Cerebellar cortex (tissue), 1 donor: Measurements from ENCODE around the gene C20orf141.

Experiments used
- DNase-seq: peaks from one replicate; pipeline ENCODE4 v3.0.0-alpha.2; 2015; ENCODE audit warnings: low spot score

C20orf141 gene

DNA sequence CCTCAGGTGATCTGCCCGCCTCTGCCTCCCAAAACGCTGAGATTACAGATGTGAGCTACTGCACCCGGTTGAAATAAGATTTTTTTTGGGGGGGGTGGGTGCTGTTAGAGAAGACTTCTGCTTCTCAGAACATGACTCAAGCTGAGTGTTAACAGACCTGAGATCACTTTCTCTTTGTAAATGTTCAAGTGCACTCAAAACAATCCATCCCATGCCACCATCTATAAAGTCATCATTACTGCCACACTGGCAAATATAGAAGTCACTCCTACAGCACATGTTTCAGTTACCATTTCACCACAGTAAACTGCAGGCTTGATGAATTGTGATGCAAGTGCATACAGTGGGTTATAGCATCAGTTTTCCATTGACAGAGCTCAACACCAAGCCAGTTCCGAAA is 34.7 kb downstream of the C20orf141 start:
- no peak for DNase-seq

GRCh38 chr20:2851086-2851485 is 36.3 kb downstream of the C20orf141 start:
- DNase-seq = no peak

GRCh38 chr20:2858591-2858990 is 43.8 kb downstream of the C20orf141 start:
- peak; percentile 35 for DNase-seq

DNA sequence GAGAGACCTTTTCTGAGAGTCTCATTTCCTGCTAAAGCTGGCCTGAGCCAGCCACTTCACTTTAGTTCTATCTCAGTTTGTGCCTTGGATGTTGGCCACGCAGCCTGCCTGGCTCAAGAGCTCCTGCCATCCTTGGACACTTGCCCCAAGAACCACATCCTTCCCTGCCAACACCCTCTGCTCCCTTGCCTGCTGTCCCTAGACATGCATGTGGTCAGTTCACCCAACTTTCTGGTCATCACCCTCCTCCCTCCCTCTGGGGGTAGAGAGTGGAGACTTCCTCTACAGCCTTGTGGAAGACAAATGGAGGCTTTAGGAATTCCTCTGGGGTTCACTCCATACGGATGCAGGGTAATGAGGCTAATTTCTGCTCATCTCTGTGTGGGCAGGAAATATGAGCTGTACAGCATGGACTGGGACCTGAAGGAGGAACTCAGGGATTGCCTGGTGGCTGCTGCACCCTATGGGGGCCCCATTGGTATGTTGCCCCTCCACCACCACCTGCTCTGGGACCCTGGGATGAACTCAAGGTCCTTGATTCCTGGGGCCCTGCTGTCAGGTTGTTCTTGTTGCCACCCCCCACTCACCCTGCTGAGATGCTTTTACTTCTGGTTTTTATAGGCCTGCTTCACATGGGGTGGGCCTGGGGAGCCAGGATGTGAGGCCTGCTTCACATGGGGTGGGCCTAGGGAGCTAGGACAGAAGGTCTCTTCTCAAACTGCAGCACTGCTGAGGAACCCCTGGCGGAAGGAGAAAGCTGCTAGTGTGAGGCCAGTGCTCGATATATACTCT is 44.7 kb downstream of the C20orf141 start:
- DNase-seq = peak; percentile 87

DNA sequence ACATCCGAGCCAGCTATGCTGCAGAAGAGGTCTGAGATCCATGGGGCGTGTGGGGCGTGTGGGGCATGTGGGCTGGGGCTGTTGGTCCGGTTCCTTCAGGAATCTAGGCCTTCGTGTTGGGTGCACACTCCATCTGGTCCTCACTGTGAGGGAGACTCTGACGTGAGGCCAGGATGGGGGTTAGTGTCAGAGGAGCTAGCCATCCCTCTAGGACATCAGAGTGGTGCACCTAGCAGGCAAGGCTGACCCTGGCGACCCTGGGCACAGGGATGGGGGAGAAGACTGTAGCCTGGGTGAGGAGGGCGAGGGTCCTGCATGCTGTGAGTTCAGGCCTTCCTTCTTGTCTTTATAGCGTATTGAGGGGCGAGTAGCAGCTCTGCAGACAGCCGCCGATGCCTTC is 49.8 kb downstream of the C20orf141 start:
- no peak for DNase-seq

- no peak for DNase-seq
Measured at GRCh38 chr20:2865101-2865500, 50.3 kb downstream of the C20orf141 start.
